Measurements from ENCODE around the gene SUGT1. TPM values are rescaled to one million over a fixed set of nuclear protein-coding genes. Genes with fewer than 3 reads are reported as not detected.

SUGT1 gene
- total and polyA plus RNA-seq, 2 donors (not counting 3 experiments of a cell fraction or from before 2014, with no cell fraction given), result 21.7 to 78.8 TPM

DNA sequence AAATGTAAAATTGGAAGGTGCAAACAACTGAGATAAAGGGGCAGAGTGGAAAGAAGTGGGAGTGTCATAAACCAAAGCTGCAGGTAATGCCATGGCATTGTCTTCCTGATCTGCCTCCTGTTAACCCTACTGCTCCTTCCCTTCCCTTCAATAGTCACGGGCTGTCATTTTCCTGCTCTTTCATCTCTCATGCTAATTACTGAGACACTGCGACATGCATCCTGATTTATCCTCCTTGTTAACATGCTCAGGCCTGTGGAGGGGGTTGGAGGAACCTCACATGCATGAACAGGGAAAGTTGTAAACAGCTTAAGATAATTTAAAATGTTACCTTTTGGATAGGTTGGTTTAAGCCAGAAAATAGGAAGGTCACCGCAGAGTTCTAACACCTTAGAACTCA, 59.7 kb downstream of the SUGT1 start:
- BruUV-seq (replicated peaks), result no TSS peak
- FAIRE-seq (no peak), DNase-seq (ENCODE audit: low read depth, low spot score) (no peak)
- dilution Hi-C loops (cut with MboI; ENCODE audit: extremely low pct_ligation_motif_present, low sequenced_read_pairs) (no loop called here), intact Hi-C loops (cut with micrococcal nuclease) (loop anchor here (5.0 kb wide), 1 partner anchor 820 kb away; no protein-coding TSS in a partner anchor)
- Histone ChIP-seq H3K9me1 (replicated peaks; ENCODE audit: control insufficient read depth, extremely low read depth, insufficient read depth, low read length) (no peaks in the 10 kb centered on the region), H3K9me3 (replicated peaks; ENCODE audit: control insufficient read depth, insufficient read depth, low read length) (no peaks in the 10 kb centered on the region), H3K4me3 (replicated peaks in 1 of 3; ENCODE audit: insufficient read depth in 1 of 3, low read depth in 1 of 3, low read length in 3 of 3) (no peak overlapping the region), H3K36me3 (ENCODE audit: control insufficient read depth in 2 of 2, extremely low read depth in 1 of 2, insufficient read depth in 2 of 2, low read length in 2 of 2) (no peaks in the 10 kb centered on the region), H3K27me3 (ENCODE audit: control insufficient read depth in 2 of 2, insufficient read depth in 2 of 2, low read length in 2 of 2) (peaks cover 3% of the 10 kb centered on the region in 2 experiments), H3K4me1 (ENCODE audit: control insufficient read depth, extremely low read depth, insufficient read depth, low read length) (no peaks in the 10 kb centered on the region), H4K20me1 (replicated peaks; ENCODE audit: control insufficient read depth, extremely low read depth, insufficient read depth, low read length) (no peaks in the 10 kb centered on the region), H2AFZ (ENCODE audit: low read depth, low read length) (no peak overlapping the region), H3K9ac (replicated peaks; ENCODE audit: extremely low read depth, insufficient read depth, low read length) (no peak overlapping the region), H3K27ac (ENCODE audit: insufficient read depth, low read depth, low read length) (no peak overlapping the region), H3K4me2 (ENCODE audit: insufficient read depth, low read length) (no peak overlapping the region), H3K79me2 (ENCODE audit: control insufficient read depth, insufficient read depth, low read length) (no peaks in the 10 kb centered on the region)
- no peak for TF ChIP-seq POLR2A (IDR thresholded peaks at IDR 0.05; ENCODE audit: low read depth, low read length)
- no peak for TF ChIP-seq MYC (IDR thresholded peaks at IDR 0.05; ENCODE audit: low read depth, low read length)
- TF ChIP-seq GATA2 (IDR thresholded peaks at IDR 0.05; ENCODE audit: insufficient read depth, insufficient read length, low read depth, low read length), result no peak
- no peak for TF ChIP-seq JUN (IDR thresholded peaks at IDR 0.05; ENCODE audit: borderline replicate concordance, insufficient read depth, insufficient read length, low read depth)
- no peak for TF ChIP-seq FOS (IDR thresholded peaks at IDR 0.05; ENCODE audit: borderline replicate concordance, insufficient read depth, low read length)
- TF ChIP-seq POLR2AphosphoS5 (IDR thresholded peaks at IDR 0.05; ENCODE audit: insufficient read depth, low read depth, low read length), result no peak
- TF ChIP-seq, protein P1, sequence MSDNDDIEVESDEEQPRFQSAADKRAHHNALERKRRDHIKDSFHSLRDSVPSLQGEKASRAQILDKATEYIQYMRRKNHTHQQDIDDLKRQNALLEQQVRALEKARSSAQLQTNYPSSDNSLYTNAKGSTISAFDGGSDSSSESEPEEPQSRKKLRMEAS (IDR thresholded peaks at IDR 0.05; ENCODE audit: insufficient read depth, insufficient read length), result no peak
- no peak for TF ChIP-seq EZH2 (IDR thresholded peaks at IDR 0.05; ENCODE audit: borderline replicate concordance, low read depth, low read length, severe bottlenecking)
- TF ChIP-seq, protein P2, sequence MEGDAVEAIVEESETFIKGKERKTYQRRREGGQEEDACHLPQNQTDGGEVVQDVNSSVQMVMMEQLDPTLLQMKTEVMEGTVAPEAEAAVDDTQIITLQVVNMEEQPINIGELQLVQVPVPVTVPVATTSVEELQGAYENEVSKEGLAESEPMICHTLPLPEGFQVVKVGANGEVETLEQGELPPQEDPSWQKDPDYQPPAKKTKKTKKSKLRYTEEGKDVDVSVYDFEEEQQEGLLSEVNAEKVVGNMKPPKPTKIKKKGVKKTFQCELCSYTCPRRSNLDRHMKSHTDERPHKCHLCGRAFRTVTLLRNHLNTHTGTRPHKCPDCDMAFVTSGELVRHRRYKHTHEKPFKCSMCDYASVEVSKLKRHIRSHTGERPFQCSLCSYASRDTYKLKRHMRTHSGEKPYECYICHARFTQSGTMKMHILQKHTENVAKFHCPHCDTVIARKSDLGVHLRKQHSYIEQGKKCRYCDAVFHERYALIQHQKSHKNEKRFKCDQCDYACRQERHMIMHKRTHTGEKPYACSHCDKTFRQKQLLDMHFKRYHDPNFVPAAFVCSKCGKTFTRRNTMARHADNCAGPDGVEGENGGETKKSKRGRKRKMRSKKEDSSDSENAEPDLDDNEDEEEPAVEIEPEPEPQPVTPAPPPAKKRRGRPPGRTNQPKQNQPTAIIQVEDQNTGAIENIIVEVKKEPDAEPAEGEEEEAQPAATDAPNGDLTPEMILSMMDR (IDR thresholded peaks at IDR 0.05; ENCODE audit: extremely low read depth in 1 of 2, insufficient read depth in 1 of 2, low read depth in 1 of 2, low read length in 2 of 2), result no peak
- ChIA-PET CTCF (interaction anchor here (1.1 to 2.8 kb wide), 4 partner anchors 12 to 262 kb away, joined by 4 to 12 read pairs (median 7); partner anchors contain the start of gene VPS36), POLR2A (no interaction called here)

All from endothelial cell of umbilical vein (primary cell).